Vagina (tissue), 2 donors: ENCODE results near the gene CD300A. TPM values are rescaled to one million over a fixed set of nuclear protein-coding genes. Genes with fewer than 3 reads are reported as not detected.

Experiments used
- DNase-seq, 2 donors: peaks; one replicate each; pipeline ENCODE4 v3.0.0-alpha.2; 2017; ENCODE audit errors: extremely low spot score in 2 of 2
- H3K27ac ChIP-seq: fragments of 200-600 bp; sonication (generic); one replicate; pipeline ENCODE4 v1.5.1; 2019
- H3K27me3 ChIP-seq: fragments of 200-600 bp; sonication (generic); one replicate; pipeline ENCODE4 v1.5.1; 2019
- H3K36me3 ChIP-seq, 2 donors: fragments of 200-600 bp; sonication (generic); one replicate each; pipeline ENCODE4 v1.5.1; 2017 to 2019
- H3K4me1 ChIP-seq: fragments of 200-600 bp; sonication (generic); one replicate; pipeline ENCODE4 v1.5.1; 2019
- H3K4me3 ChIP-seq, 2 donors: fragments of 200-600 bp; sonication (generic); 1 replicate in 1 of 2; 2 replicates in 1 of 2; pipeline ENCODE4 v1.5.1; 2016 to 2019
- H3K9me3 ChIP-seq: fragments of 200-600 bp; sonication (generic); one replicate; pipeline ENCODE4 v1.5.1; 2019
- CTCF ChIP-seq, 3 experiments: fragments of 450-650 bp in 2 of 3; fragments of 200-600 bp in 1 of 3; sonication (generic) in 1 of 3; IDR thresholded peaks; one replicate each; pipeline ENCODE4 v1.5.1; 2017 to 2019; ENCODE audit warnings: antibody characterized with exemption in 3 of 3, mild to moderate bottlenecking in 2 of 3, moderate library complexity in 2 of 3
- POLR2A ChIP-seq, 2 donors: fragments of 450-650 bp; IDR thresholded peaks; one replicate each; pipeline ENCODE4 v1.6.1; 2017; ENCODE audit warnings: antibody characterized with exemption in 2 of 2, mild to moderate bottlenecking in 2 of 2, moderate library complexity in 2 of 2
- POLR2AphosphoS5 ChIP-seq, 2 donors: sonication (generic); formaldehyde crosslinking; IDR thresholded peaks; one replicate each; pipeline ENCODE4 v1.9.0; 2017; ENCODE audit warnings: antibody characterized with exemption in 2 of 2, mild to moderate bottlenecking in 2 of 2, low read depth in 1 of 2; ENCODE audit not compliant: insufficient read depth in 1 of 2
- intact Hi-C: fragments of 100-400 bp; cut with DNase I; formaldehyde crosslinking; loops from one replicate; pipeline ENCODE4 v1.15.1; 2023
- total RNA-seq: library from RNA; depleted of rRNA; stranded (reverse); fragments of >200 nt; gene quantifications from one replicate; pipeline ENCODE4 v1.2.3, GENCODE V29; 2016

Gene CD300A
- total RNA-seq, 1 donor from 2014 or later: 4.2 TPM

- no peak for TF ChIP-seq CTCF (IDR thresholded peaks at IDR 0.05)
- TF ChIP-seq POLR2AphosphoS5 (IDR thresholded peaks at IDR 0.05; ENCODE audit: insufficient read depth in 1 of 2, low read depth in 1 of 2): no peak
- TF ChIP-seq POLR2A (IDR thresholded peaks at IDR 0.05): no peak
- H3K27me3 ChIP-seq: no peaks in the 10 kb centered on the region
- H3K9me3 ChIP-seq: no peaks in the 10 kb centered on the region
- no peak overlapping the region for H3K4me3 ChIP-seq
- H3K36me3 ChIP-seq: no peaks in the 10 kb centered on the region
- DNase-seq: no peak
- intact Hi-C loops: loop anchor here (10.0 kb wide), 1 partner anchor 240 kb away; the partner anchor contains the start of gene TTYH2
- H3K27ac ChIP-seq: peak overlapping the region; percentile 72
- H3K4me1 ChIP-seq: peaks cover 40% of the 10 kb centered on the region
Measured at GRCh38 chr17:74455025-74455545, 11.3 kb upstream of the CD300A start.

DNA sequence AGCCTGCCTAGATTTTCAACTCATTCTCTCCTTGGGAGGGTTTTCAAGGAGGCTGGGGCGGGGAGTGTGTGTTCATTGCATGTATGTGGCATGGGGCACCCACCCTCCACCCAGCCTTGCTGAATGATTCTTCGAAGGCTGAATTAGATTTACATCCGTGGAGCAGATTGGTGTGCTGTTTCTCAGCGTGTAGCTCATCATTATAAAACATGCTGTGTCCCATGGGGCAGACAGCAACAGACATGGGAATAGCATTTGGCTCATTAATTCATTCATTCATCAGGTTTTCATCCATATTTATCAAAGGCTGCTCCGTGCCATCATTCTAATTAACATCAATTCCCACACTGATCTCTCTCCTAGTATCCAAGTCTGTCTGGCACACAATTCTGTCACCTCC is 10.6 kb upstream of the CD300A start:
- Histone ChIP-seq H3K27me3 (no peaks in the 10 kb centered on the region), H3K9me3 (no peaks in the 10 kb centered on the region), H3K4me3 (no peak overlapping the region), H3K27ac (no peak overlapping the region), H3K4me1 (peaks cover 40% of the 10 kb centered on the region), H3K36me3 (no peaks in the 10 kb centered on the region)
- no peak for DNase-seq
- intact Hi-C loops: loop anchor here (10.0 kb wide), 1 partner anchor 241 kb away; the partner anchor contains the start of gene TTYH2
- no peak for TF ChIP-seq POLR2A (IDR thresholded peaks at IDR 0.05)
- no peak for TF ChIP-seq CTCF (IDR thresholded peaks at IDR 0.05)
- TF ChIP-seq POLR2AphosphoS5 (IDR thresholded peaks at IDR 0.05; ENCODE audit: insufficient read depth in 1 of 2, low read depth in 1 of 2): no peak

- Histone ChIP-seq H3K27ac (no peak overlapping the region), H3K36me3 (no peaks in the 10 kb centered on the region), H3K4me1 (peaks cover 37% of the 10 kb centered on the region), H3K9me3 (no peaks in the 10 kb centered on the region), H3K27me3 (no peaks in the 10 kb centered on the region), H3K4me3 (no peak overlapping the region)
- DNase-seq: no peak
- TF ChIP-seq POLR2AphosphoS5 (IDR thresholded peaks at IDR 0.05; ENCODE audit: insufficient read depth in 1 of 2, low read depth in 1 of 2) (no peak), CTCF (IDR thresholded peaks at IDR 0.05) (peak; percentile 95 to 98 (median 97)), POLR2A (IDR thresholded peaks at IDR 0.05) (no peak)
- intact Hi-C loops: loop anchor here (10.0 kb wide), 1 partner anchor 242 kb away; the partner anchor contains the start of gene TTYH2
Measured at GRCh38 chr17:74457146-74457819, 9.2 kb upstream of the CD300A start.

DNA sequence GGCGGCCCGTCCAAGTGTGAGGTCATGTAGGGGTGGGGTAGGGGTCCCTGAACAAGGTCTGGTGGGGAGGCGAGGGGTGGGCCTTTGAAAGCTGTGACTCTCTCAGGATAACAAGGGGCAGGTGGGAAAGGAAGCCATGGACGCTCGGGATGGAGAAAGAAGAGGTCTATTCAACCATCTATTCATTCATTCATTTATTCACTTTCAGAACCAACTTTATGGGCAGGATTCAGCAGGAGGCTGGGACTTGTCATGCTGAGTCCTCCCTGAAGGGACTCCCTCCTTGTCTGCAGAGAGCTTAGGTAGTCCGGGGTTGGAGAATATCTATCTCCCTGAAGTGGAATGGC is 8.6 kb upstream of the CD300A start:
- Histone ChIP-seq H3K27ac (no peak overlapping the region), H3K27me3 (no peaks in the 10 kb centered on the region), H3K36me3 (no peaks in the 10 kb centered on the region), H3K4me1 (peaks cover 32% of the 10 kb centered on the region), H3K9me3 (no peaks in the 10 kb centered on the region), H3K4me3 (no peak overlapping the region)
- TF ChIP-seq POLR2AphosphoS5 (IDR thresholded peaks at IDR 0.05; ENCODE audit: insufficient read depth in 1 of 2, low read depth in 1 of 2) (no peak), POLR2A (IDR thresholded peaks at IDR 0.05) (no peak), CTCF (IDR thresholded peaks at IDR 0.05) (no peak)
- intact Hi-C loops: loop anchor here (2.0 to 10.0 kb wide), 2 partner anchors 79 to 243 kb away; partner anchors contain the start of gene TTYH2
- DNase-seq: no peak

DNA sequence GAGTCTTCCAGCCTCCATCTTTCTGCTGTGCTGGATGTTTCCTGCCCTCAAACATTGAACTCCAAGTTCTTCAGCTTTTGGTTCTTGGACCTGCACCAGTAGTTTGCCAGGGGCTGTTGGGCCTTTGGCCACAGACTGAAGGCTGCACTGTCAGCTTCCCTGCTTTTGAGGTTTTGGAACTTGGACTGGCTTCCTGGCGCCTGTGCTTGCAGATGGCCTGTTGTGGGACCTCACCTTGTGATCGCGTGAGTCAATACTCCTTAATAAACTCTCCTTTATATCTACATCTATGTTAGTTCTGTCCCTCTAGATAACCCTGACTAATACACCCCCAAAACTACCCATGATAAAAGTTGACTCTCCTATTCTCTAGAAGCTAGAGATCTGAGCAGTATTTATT is 7.6 kb upstream of the CD300A start:
- DNase-seq: no peak
- Histone ChIP-seq H3K9me3 (no peaks in the 10 kb centered on the region), H3K27me3 (no peaks in the 10 kb centered on the region), H3K27ac (no peak overlapping the region), H3K36me3 (no peaks in the 10 kb centered on the region), H3K4me3 (no peak overlapping the region), H3K4me1 (peaks cover 21% of the 10 kb centered on the region)
- intact Hi-C loops: loop anchor here (2.0 to 10.0 kb wide), 2 partner anchors 80 to 244 kb away; partner anchors contain the start of gene TTYH2
- no peak for TF ChIP-seq POLR2A (IDR thresholded peaks at IDR 0.05)
- TF ChIP-seq POLR2AphosphoS5 (IDR thresholded peaks at IDR 0.05; ENCODE audit: insufficient read depth in 1 of 2, low read depth in 1 of 2): no peak
- no peak for TF ChIP-seq CTCF (IDR thresholded peaks at IDR 0.05)
